22Rv1 (cell line): ENCODE measurements around the gene REST.

Experiments used
- CTCF ChIP-seq: fragments of 450-650 bp; IDR thresholded peaks from 2 replicates; pipeline ENCODE4 v1.5.1; 2017; ENCODE audit warnings: mild to moderate bottlenecking
- ZFX ChIP-seq: fragments of 450-650 bp; IDR thresholded peaks from 2 replicates; pipeline ENCODE4 v1.6.1; 2017; ENCODE audit warnings: antibody characterized with exemption, borderline replicate concordance

GRCh38 chr4:56874923-56875322 lies 32.8 kb upstream of the REST start:
- TF ChIP-seq CTCF (no peak), ZFX (no peak)
